ENCODE results near the gene TMEM135.
"Not testable (repeated sequence)": the region's sequence is repeated elsewhere in the genome, so short reads cannot be mapped to it uniquely, and the experiment has no call there.

The TMEM135 gene

DNA sequence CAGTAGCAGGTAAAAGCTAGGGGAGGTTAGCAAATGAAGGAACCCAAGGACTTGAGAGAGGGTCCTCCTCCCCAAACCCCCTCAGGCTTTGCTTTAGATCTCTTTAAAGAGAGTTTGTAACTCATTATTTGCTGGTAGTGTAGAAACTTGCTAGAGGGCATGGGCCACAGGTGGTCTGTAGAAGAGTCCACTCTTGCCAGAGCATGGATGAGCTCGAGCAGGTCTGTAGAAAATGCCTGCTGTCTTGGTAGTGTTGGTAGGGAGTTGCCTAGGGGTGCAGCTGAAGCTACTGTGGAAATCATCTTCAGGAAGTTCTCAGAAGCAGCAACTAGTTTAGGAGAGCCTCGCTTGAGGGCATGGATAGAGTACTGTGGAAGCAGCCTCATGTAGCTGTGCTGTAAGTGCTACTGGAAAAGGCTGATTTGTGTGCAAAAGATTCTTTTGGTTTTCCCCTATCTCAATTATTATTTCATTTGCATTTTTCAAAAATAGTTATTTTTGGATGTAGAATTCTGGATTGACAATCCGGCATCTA, 104.3 kb downstream of the TMEM135 start:
- no peak for DNase-seq (ENCODE audit: low read depth)

DNA sequence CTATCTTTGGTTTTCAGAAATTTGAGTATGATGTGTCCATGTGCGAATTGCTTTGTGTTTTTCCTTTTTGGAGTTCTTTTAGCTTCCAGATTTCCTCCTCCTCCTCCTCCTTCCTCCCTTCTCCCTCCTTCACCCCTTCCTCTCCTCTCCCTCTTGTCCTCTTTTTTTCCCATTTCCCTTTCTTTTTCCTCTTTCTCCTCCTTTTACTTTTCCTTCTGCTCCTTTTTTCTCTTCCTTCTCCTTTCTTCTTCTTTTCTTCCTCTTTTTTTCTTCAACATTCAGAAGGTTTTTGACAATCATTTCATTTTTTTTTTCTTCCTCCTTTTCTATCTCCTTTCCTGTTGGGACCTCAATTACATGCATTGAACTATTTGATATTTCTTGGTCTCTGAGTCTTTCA, 104.9 kb downstream of the TMEM135 start:
- DNase-seq (ENCODE audit: low read depth) = no peak

DNA sequence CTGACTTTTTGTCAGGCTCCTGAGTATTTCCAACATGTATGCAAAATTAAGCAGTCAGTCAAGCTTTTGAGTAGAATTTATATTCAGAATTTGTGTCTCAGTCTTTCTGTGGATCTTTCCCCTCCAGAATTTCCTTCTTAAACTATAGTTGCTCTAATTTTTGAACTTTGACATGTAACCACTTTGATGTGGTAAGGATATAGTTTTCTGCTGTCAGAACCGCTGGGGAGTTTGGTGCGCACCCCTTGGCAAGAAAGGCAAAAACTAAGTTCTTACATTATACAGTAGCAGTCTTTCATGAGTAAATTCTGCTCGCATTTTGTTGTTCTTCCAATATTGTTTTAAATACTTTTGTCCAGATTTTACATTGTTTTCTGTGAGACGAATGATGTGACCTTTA, 105.9 kb downstream of the TMEM135 start:
- DNase-seq (ENCODE audit: low read depth) = no peak

DNA sequence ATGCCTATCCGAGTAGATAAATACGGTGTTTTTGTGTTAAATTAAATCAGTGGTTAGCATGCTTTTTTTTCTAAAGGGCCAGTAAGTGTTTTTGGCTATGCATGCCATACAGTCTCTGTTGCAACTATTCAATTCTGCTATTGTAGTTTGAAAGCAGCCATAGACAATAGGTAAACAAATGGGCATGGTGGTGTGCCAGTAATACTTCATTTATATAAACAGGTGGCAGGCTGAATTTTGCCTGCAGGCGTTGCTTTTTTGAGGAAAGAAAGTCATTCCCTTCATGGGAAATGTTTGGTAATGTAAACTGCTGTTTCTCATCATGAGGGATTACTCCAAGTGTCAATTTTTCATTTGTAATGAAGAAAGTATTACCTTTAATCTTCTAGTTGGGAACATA, 106.5 kb downstream of the TMEM135 start:
- no peak for DNase-seq (ENCODE audit: low read depth)

DNA sequence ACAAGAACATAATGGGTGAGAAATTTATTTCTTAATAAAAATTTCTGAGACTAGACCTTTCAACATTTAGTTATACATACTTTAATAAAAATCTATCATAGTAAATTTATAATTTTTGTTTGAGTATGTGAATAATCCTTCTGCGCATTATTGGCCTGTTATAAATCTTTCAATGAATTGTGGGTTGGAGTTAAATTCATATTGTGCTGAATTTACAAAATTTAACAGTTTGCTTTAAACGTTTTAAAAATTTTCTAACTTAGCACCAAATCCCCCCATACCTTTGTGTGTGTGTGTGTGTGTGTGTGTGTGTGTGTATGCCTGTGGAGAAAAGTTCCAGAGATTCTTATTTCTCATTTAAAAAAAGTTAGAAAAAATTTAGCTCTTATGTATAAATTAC, 111.0 kb downstream of the TMEM135 start:
- DNase-seq (ENCODE audit: low read depth) = no peak

DNA sequence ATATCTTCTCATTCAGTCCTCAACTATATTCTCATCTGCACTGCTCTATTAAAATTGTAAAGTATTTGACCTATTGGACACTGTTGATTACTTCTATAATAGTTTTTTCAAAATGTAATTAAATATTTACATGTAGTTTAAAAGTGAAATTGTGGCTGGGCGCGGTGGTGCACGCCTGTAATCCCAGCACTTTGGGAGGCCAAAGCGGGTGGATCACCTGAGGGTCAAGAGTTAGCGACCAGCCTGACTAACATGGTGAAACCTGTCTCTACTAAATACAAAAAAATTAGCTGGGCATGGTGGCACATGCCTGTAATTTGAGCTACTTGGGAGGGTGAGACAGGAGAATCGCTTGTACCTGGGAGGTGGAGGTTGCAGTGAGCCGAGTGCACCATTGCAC, 112.0 kb downstream of the TMEM135 start:
- not testable (repeated sequence) for DNase-seq (ENCODE audit: low read depth)

DNA sequence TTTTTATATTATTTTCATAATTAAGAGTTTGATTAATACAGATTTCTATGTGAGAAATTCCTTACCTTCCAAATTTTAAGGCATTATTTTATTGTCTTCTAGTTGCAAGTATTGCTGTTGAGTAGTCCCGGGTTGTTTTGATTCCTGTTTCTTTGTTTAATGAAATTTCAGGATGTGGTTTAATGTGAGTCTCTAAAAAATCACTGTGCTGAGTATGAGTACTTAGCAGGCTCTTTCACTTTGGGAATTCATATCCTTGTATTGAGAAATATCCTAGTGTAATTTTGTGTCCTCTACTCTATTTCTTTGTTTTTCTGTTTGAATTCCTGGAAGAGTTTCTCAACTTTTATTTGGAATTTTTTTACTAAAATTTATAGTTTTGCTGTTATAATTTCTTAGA, 113.2 kb downstream of the TMEM135 start:
- no peak for DNase-seq (ENCODE audit: low read depth)

DNA sequence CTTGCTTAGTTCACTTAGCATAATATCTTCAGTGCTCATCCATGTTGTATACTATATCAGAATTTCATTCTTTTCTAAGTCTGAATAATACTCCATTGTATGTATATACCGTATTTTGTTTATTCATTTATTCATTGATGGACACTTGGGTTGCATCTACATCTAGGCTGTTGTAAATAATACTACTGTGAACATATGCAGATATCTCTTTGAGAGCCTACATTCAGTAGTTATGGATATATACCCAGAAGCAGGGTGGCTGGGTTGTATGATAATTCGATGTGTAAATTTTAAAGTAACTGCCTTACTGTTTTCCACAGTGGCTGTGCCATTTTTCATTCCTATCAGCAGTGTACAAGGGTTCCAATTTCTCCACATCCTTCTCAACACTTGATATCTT, 116.5 kb downstream of the TMEM135 start:
- DNase-seq (ENCODE audit: low read depth) = no peak

DNA sequence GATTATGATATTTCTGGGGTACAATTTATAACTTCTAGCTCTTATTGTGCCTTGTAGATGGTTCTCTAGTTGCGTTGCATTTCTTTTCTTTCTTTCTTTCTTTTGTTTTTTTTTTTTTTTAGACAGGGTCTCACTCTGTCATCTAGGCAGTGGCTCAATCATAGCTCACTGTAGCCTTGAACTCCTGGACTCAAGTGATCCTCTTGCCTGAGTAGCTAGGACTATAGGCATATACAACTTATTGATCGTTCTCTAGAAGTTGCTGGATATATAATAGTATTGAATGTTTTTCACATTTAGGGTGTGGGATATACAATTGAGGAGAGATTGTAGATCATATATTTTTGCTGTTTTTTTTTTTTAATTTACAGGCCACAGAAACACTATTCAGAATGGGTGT, 119.2 kb downstream of the TMEM135 start:
- no peak for DNase-seq (ENCODE audit: low read depth)

DNA sequence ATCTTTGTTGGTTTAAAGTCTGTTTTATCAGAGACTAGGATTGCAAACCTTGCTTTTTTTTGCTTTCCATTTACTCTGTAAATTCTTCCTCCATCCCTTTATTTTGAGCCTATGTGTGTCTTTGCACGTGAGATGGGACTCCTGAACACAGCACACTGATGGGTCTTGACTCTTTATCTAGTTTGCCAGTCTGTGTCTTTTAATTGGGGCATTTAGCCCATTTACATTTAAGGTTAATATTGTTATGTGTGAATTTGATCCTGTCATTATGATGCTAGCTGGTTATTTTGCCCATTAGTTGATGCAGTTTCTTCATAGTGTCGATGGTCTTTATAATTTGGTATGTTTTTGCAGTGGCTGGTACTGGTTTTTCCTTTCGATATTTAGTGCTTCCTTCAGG, 131.3 kb downstream of the TMEM135 start:
- DNase-seq (ENCODE audit: low read depth) = not testable (repeated sequence)

DNA sequence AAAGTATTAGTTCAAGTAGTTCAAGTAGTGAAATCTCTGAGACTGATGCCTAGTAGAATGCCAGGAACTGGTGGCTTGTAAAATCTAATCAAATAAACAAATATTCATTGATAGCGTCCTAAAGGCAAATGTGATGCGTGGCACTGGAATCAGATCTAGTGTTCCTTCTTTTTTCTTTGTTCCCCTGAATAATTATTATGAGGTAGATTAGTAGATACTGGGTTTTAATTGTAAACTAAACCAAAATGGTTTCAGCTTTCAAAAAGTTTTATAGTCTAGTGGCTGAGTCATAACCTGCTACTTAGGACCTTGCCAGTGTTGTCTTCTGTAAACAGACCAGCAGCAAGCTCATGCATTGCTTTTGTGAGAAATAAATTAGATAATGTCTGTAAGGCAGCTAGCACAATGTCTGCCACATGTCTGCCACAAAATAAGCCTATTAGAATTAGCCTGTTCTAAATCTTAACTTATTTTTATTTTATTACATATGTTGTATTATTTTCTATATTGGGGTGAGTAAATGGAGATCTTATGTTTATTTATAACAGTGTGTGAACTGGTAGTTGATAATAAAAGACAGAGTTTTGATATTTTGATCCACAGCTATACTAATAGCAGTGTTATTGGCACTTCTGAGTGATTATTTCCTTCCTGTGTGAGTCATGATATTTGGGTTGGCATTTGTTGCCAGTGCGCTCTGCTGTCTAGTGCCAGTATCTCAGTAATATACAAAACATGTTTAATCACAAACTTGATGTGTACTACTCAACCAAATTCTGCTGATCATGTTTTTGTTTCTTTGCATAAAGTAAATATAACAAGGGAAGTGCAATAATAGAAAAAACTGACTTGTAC, 135.7 kb downstream of the TMEM135 start:
- no peak for DNase-seq (ENCODE audit: low read depth)

DNA sequence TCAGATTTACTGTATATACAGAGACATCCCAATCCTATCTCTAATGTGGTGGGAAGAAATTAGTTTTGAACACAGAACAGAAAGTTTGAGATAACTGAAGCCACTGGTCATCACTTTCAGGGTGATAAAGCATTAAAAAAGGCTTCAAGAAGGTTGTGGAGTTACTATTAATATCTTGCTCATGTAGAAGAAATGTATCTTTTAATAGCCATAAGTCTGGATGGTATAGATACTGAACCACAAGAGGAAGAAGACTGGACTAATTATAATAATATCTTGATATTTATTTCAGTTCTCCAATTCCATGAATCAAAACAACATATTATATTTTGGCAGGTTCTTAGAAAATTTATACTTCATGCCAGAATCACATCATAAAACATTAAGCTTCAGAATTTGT, 137.1 kb downstream of the TMEM135 start:
- no peak for DNase-seq (ENCODE audit: low read depth)

DNA sequence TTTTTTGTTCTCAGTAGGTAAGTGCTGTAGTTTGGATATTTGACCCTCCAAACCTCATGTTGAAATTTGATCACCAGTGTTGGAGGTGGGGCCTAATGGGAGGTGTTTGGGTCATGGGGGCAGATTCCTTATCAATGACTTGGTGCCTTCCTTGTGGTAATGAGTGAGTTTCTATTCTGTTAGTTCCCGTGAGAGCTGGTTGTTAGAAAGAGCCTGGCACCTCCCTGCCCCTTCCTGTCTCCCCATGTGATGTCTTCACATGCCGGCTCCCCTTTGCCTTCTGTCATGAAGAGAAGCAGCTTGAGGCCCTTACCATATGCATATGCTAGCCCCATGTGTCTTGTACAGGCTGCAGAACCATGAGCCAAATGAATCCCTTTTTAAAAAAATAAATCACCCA, 138.3 kb downstream of the TMEM135 start:
- no peak for DNase-seq (ENCODE audit: low read depth)

DNA sequence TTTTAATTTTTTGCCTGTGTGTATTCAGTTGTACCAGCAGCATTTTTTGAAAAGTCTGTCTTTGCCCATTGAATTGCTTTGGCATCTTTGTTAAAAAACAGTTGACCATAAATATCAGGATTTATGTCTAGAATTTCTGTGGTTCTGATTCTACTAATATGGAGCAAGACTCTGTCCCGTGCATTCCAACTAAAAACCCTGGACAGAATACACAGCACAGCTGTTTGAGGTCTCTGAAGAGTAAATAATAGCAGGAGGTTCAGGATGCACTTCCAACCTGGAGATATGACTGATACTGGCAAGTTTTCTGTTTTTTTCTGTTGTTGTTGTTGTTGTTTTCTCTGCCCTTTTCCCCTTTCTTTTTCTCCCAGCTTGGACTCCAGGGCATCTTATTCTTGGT, 141.9 kb downstream of the TMEM135 start:
- DNase-seq (ENCODE audit: low read depth) = no peak

DNA sequence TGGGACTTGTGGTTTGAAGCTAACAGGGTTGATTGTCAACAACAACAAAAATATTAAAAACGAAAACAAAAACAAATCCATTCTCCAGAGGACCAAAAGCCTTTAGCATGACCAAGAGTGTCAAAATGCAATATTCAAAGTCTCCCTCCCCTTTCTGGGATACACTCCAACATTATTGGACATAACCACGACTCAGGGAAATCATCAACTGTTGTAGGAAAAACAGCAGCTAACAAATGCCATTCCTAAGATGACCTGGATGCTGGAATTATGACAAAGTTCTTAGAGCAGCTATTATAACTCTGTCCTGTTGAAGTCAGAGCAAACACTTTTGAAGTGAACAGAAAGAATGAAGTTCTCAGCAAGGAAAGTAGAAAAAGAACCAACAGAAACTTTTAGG, 143.0 kb downstream of the TMEM135 start:
- DNase-seq (ENCODE audit: low read depth) = no peak

DNA sequence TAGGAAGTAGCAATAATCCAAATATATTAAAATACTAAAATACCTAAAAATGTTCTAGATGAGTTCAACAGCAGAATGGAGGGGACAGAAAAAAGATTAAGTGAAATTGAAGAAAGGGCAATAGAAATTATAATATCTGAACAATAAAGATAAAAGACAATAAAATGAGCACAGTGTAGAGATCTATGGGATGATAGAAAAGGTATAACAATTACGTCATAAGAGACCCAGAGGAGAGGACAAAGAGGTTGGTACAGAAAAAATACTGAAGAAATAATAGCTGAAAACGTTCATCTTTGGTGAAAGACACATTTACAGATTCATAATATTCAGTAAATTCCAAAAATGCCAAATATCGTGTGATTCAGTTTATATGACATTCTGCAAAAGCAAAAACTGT, 143.4 kb downstream of the TMEM135 start:
- no peak for DNase-seq (ENCODE audit: low read depth)

DNA sequence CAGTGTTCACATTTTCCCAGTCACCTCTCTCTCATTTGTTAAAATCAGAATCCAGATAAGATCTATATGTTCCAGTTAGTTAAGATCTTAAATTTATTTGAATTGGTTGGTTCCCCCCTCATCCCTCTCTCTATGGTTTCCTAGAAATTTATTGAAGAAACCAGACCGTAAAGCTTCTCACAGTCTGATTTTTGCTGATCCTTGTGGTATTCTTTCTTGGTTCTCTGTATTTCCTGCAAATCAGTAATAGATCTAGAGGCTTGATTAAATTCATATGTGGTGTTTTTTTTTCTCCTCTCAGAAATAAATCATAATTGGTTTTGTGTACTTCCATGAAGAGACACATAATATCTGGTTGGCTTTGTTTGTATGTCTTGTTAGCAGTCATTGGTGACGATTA, 147.5 kb downstream of the TMEM135 start:
- DNase-seq (ENCODE audit: low read depth) = no peak

DNA sequence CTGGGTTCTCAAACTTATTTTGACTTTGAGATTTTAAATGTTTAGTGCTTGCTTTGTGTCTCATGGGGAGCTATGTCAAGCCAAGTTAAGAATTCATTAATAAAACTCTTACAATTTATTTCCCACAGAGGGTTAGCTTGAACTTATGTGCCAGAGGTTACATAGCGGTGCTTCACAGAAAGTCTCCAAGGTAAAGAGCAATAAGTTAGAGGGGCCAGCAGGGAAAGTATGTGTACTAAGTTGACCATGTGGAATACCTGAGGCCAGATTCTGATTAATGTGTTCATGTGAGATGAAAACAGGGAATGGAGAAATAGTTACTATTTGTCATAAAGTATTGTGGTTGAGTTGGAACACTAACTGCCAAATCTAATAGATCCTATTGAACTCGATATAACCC, 149.3 kb downstream of the TMEM135 start:
- no peak for DNase-seq (ENCODE audit: low read depth)

DNA sequence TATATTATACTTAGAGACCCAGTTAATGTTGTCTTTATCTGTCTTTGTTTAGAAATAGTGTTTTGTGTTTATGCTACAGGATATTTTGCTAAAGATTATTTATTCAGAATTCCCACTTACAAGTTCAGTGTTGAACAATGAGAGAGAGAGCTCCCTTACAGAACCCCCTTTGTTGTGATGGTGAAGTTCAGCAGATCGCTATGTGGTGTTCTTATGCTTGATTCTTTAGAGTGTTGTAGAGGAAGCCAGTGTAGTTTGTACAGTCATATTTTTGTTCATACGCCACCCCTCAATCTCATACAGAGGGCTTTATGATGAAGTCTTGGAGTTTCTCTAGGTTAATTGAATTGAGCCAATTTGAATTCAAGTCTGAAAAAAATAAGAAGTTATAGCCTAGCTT, 150.2 kb downstream of the TMEM135 start:
- DNase-seq (ENCODE audit: low read depth) = no peak

DNA sequence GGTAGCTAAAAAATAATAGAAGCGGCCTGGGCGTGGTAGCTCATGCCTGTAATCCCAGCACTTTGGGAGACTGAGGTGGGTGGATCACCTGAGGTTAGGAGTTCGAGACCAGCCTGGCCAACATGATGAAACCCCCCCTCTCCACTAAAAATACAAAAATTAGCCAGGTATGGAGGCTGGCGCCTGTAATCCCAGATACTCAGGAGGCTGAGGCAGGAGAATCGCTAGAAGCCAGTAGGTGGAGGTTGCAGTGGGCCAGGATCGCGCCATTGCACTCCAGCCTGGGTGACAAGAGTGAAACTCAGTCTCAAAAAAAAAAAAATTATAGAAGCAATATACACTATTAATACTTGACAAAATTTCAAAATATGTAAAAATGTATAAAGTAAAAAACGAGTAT, 150.7 kb downstream of the TMEM135 start:
- DNase-seq (ENCODE audit: low read depth) = not testable (repeated sequence)

DNA sequence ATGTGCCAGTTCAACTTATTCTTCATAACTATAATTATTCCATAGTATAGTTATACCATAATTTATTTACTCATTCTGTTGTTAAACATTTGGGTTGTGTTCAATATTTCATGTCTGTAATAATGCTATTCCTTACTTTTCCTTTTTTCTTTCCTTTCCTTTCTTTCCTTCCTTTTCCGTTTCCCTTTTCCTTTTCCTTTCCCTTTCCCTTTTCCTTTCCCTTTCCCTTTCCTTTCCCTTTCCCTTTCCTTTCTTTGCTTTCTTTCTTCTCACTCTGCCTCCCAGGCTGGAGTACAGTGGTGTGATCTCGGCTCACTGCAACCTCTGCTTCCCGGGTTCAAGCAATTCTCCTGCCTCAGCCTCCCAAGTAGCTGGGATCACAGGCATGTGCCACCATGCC, 151.2 kb downstream of the TMEM135 start:
- DNase-seq (ENCODE audit: low read depth) = not testable (repeated sequence)

DNA sequence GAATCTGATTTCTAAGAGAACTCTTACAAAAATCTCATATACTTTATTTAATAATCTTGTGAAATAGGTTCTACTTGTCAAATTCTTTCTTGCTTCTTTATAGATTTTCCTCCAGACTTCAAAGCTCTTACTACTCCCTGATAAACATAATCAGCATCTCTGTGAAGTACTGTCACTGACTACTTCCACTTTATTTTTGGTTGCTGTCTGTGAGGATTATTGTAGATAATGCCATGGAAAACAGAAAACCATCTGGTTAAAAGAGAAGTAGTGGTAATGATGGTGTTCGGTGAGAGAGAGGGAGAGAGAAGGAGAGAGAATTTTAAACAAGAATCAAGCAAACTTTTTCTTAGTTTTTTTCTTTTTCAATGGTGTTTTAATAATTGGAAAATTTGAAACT, 152.3 kb downstream of the TMEM135 start:
- DNase-seq (ENCODE audit: low read depth) = no peak

DNA sequence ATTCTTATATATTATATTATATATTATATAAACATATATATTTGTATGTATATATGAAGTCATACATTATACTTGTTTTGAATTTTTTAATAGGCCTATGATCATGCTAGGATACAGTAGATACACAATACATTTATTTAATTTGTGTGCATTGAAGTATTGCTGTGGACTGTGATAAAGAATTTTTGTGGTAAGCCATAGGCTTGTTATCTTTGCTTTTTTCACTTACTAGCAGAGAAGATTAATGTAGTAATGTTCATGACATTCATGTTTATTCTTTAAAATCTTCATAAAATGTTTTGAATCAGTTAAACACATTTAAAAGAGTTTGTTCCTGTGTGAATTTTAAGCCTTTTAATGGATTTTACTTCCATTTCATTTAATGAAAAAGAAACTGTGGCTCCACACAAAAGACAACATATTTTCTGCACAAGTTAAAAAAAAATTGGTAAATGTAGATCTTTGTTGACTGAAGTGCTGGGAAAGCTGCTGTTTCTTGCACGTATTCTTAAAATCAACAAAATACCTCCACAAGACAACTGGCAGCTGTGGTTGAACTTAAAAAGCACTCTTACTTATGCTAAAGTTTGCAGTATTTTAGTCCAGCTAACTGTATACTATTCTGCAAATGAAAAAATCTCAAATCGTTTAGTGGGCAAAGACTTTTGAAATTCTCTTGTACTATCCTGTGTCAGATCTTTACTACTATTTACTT, 156.2 kb downstream of the TMEM135 start:
- DNase-seq (ENCODE audit: low read depth) = no peak
